K562 (cell line): ENCODE measurements around the gene ACTL10. TPM values are rescaled to one million over a fixed set of nuclear protein-coding genes. Genes with fewer than 3 reads are reported as not detected.

Source experiments
- ARID2 ChIP-seq: fragments of 450-650 bp; IDR thresholded peaks from 2 replicates; pipeline ENCODE4 v1.6.1; 2017; ENCODE audit warnings: antibody characterized with exemption, mild to moderate bottlenecking
- CSDE1 ChIP-seq, 2 experiments: fragments of 450-650 bp; IDR thresholded peaks; 2 replicates each; pipeline ENCODE4 v1.6.1; 2016; ENCODE audit warnings: mild to moderate bottlenecking in 1 of 2
- ELF4 ChIP-seq: fragments of 450-650 bp; formaldehyde crosslinking; IDR thresholded peaks from 2 replicates; pipeline ENCODE4 v1.4.0; 2022; ENCODE audit warnings: missing genetic modification characterization
- GATAD2A ChIP-seq: fragments of 450-650 bp; IDR thresholded peaks from 2 replicates; pipeline ENCODE4 v1.6.1; 2017
- HNRNPUL1 ChIP-seq: fragments of 200-400 bp; formaldehyde crosslinking; IDR thresholded peaks from 2 replicates; pipeline ENCODE4 v1.6.1; 2017; ENCODE audit warnings: low read length
- KDM5B ChIP-seq: fragments of 200-600 bp; sonication (generic); IDR thresholded peaks from 2 replicates; pipeline ENCODE4 v1.6.1; 2012; ENCODE audit warnings: low read depth, mild to moderate bottlenecking, moderate library complexity, low read length, control low read depth, inconsistent platforms; ENCODE audit not compliant: insufficient replicate concordance
- NCOA6 ChIP-seq: fragments of 450-650 bp; IDR thresholded peaks from 2 replicates; pipeline ENCODE4 v1.6.1; 2017; ENCODE audit warnings: mild to moderate bottlenecking
- PBX2 ChIP-seq, 2 experiments: IDR thresholded peaks in 1 of 2; conservative IDR thresholded peaks in 1 of 2; 2 replicates each; pipeline ENCODE4 v1.6.1; 2016; ENCODE audit warnings: low read depth in 2 of 2, mild to moderate bottlenecking in 1 of 2, missing compliant biosample characterization in 1 of 2, missing genetic modification characterization in 1 of 2, moderate library complexity in 1 of 2
- PHF8 ChIP-seq: fragments of 200-600 bp; sonication (generic); IDR thresholded peaks from 2 replicates; pipeline ENCODE4 v1.6.1; 2012; ENCODE audit warnings: mixed run types, mild to moderate bottlenecking, inconsistent platforms, low read length, moderate library complexity, borderline replicate concordance
- POLR2G ChIP-seq: fragments of 200-400 bp; formaldehyde crosslinking; IDR thresholded peaks from 2 replicates; pipeline ENCODE4 v1.6.1; 2017; ENCODE audit warnings: low read depth, mild to moderate bottlenecking, antibody characterized with exemption, low read length, moderate library complexity
- PYGO2 ChIP-seq: fragments of 450-650 bp; IDR thresholded peaks from 2 replicates; pipeline ENCODE4 v1.6.1; 2016; ENCODE audit warnings: mild to moderate bottlenecking, missing genetic modification characterization, moderate library complexity, missing compliant biosample characterization
- SP1 ChIP-seq: sonication (generic); formaldehyde crosslinking; IDR thresholded peaks from 2 replicates; pipeline ENCODE4 v1.8.1; 2022; ENCODE audit warnings: mild to moderate bottlenecking, missing genetic modification reagents
- TCFL5 ChIP-seq: fragments of 250-450 bp; sonication (Bioruptor Pico); conservative IDR thresholded peaks from 2 replicates; pipeline ENCODE4 v1.6.1; 2021; ENCODE audit warnings: mild to moderate bottlenecking, moderate library complexity, matching md5 sums
- USF1 ChIP-seq: sonication (generic); formaldehyde crosslinking; IDR thresholded peaks from 2 replicates; pipeline ENCODE4 v1.9.0; 2022; ENCODE audit warnings: mild to moderate bottlenecking, missing genetic modification reagents
- ZBTB1 ChIP-seq: sonication (generic); formaldehyde crosslinking; IDR thresholded peaks from 2 replicates; pipeline ENCODE4 v1.8.1; 2023; ENCODE audit warnings: missing genetic modification reagents, low read depth, mild to moderate bottlenecking, borderline replicate concordance
- ZBTB8A ChIP-seq: fragments of 450-650 bp; IDR thresholded peaks from 2 replicates; pipeline ENCODE4 v1.6.1; 2018; ENCODE audit warnings: mild to moderate bottlenecking, moderate library complexity; ENCODE audit not compliant: partially characterized antibody
- ZNF3 ChIP-seq: fragments of 250-450 bp; sonication (Bioruptor Pico); IDR thresholded peaks from 2 replicates; pipeline ENCODE4 v1.5.0; 2021; ENCODE audit warnings: mild to moderate bottlenecking, moderate library complexity
- ZNF785 ChIP-seq: fragments of 250-450 bp; sonication (Bioruptor Pico); IDR thresholded peaks from 2 replicates; pipeline ENCODE4 v1.4.0; 2020; ENCODE audit warnings: mild to moderate bottlenecking
- polyA plus RNA-seq, 8 experiments: library from polyadenylated mRNA; depleted of rRNA in 4 of 8; stranded (reverse) in 5 of 8; unstranded in 3 of 8; fragments of >200 nt; fragmentation: Nextera tagmentation in 2 of 8; fragmentation: Illumina TruSeq in 1 of 8; extraction: Ambion mirVana in 2 of 8; extraction: Trizol in 1 of 8; gene quantifications; 2 replicates each; pipeline versions ENCODE4 v1.2.1 to v1.2.3, GENCODE V29; 2011 to 2014; ENCODE audit warnings: inconsistent platforms in 1 of 8, missing spikeins in 1 of 8
- total RNA-seq, 7 experiments: library from RNA; depleted of rRNA in 6 of 7; stranded (reverse); fragments of >200 nt in 6 of 7; fragmentation: Illumina TruSeq in 2 of 7; extraction: Trizol in 2 of 7; gene quantifications; 2 replicates each; pipeline versions ENCODE4 v1.2.1 to v1.2.3, GENCODE V29; 2011 to 2021; ENCODE audit warnings: low replicate concordance in 1 of 7
- TF ChIP-seq, protein P1 (sequence below), 3 experiments: fragments of 200-800 bp in 1 of 3; sonication (Bioruptor generic) in 1 of 3; sonication (generic) in 1 of 3; formaldehyde crosslinking in 1 of 3; IDR thresholded peaks; 2 replicates each; pipeline versions ENCODE4 v1.6.1 to v1.8.0; 2016 to 2022; ENCODE audit warnings: mild to moderate bottlenecking in 2 of 3, missing compliant biosample characterization in 2 of 3, missing genetic modification characterization in 2 of 3, missing genetic modification reagents in 1 of 3
- TF ChIP-seq, protein P2 (sequence below): fragments of 250-450 bp; sonication (Bioruptor Pico); IDR thresholded peaks from 2 replicates; pipeline ENCODE4 v1.8.0; 2022; ENCODE audit warnings: moderate library complexity, mild to moderate bottlenecking, inconsistent platforms
- TF ChIP-seq, protein P3 (sequence below), 2 experiments: fragments of 450-650 bp; IDR thresholded peaks; 2 replicates each; pipeline ENCODE4 v1.6.1; 2016

ACTL10 gene
- total and polyA plus RNA-seq, 9 of the 15 experiments (the other 6 are each of a cell fraction or from before 2014, with no cell fraction given) = 0.07 to 0.14 TPM; not detected in 7

GRCh38 chr20:33667676-33668465 is 1.1 kb downstream of the ACTL10 start (continued):
- TF ChIP-seq, protein P1, sequence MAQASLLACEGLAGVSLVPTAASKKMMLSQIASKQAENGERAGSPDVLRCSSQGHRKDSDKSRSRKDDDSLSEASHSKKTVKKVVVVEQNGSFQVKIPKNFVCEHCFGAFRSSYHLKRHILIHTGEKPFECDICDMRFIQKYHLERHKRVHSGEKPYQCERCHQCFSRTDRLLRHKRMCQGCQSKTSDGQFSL (CRISPR knock-in tag; IDR thresholded peaks at IDR 0.05) = no peak
- TF ChIP-seq, protein P1 (tag; IDR thresholded peaks at IDR 0.05) = no peak
- TF ChIP-seq GATAD2A (no peak), KDM5B (no peak), PYGO2 (tag) (no peak), POLR2G (no peak; the same call in 1 of the 2 replicates), USF1 (no peak), ZBTB1 (CRISPR knock-in tag) (no peak), ZNF785 (CRISPR knock-in tag) (no peak), PBX2 (CRISPR knock-in tag; IDR thresholded peaks at IDR 0.05; ENCODE audit: low read depth) (no peak), PBX2 (tag; conservative IDR thresholded peaks at IDR 0.05; ENCODE audit: low read depth) (no peak), ARID2 (no peak), ELF4 (CRISPR knock-in tag) (no peak), HNRNPUL1 (no peak), PHF8 (no peak), SP1 (CRISPR knock-in tag) (no peak), CSDE1 (IDR thresholded peaks at IDR 0.05) (no peak), TCFL5 (no peak), NCOA6 (no peak), ZNF3 (CRISPR knock-in tag) (no peak), ZBTB8A (no peak)
- TF ChIP-seq, protein P2, sequence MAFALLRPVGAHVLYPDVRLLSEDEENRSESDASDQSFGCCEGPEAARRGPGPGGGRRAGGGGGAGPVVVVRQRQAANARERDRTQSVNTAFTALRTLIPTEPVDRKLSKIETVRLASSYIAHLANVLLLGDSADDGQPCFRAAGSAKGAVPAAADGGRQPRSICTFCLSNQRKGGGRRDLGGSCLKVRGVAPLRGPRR (CRISPR knock-in tag) = no peak
- TF ChIP-seq, protein P3, sequence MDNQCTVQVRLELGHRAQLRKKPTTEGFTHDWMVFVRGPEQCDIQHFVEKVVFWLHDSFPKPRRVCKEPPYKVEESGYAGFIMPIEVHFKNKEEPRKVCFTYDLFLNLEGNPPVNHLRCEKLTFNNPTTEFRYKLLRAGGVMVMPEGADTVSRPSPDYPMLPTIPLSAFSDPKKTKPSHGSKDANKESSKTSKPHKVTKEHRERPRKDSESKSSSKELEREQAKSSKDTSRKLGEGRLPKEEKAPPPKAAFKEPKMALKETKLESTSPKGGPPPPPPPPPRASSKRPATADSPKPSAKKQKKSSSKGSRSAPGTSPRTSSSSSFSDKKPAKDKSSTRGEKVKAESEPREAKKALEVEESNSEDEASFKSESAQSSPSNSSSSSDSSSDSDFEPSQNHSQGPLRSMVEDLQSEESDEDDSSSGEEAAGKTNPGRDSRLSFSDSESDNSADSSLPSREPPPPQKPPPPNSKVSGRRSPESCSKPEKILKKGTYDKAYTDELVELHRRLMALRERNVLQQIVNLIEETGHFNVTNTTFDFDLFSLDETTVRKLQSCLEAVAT (IDR thresholded peaks at IDR 0.05) = peak in 1 of 2 experiments; percentile 43; a peak in 1 of 4 replicates
